ENCODE data around the gene ACD.
A peak's percentile ranks its signal among the peaks of the same experiment; 100 is the strongest.

Gene ACD

GRCh38 chr16:67661101-67661761, 1.2 kb upstream of the ACD start:
- FAIRE-seq: no peak

DNA sequence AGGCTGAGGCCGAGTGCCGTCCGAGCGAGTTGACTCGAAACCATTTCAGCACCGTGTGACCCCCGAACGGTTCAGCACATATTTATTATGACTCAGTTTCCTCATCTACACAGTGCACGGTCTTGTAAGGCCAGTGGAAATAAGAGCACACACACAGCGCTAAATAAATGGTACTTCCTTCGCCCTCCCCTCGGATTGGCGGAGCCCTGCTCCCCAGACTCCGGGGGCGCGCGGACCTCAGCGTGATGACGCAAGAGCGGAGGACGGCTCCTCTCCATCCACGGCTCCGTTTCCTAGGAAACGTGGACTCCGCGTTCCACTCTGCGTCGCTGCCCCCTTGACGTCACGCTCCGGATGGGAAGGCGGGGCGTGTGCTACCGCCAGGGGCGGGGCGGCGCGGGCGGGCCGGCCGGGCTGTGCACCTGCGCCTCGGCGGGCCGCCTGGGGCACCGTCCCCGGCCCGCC, 536 bp upstream of the ACD start, which contains the start of gene PARD6A:
TSS of gene PARD6A (plus strand) at position 397 of the 465 bp plus-strand sequence. CDS start 79 bp downstream, outside the sequence.
- peak; percentile 64 for FAIRE-seq

GRCh38 chr16:67658849-67659674, 998 bp downstream of the ACD start:
- no peak for FAIRE-seq

DNA sequence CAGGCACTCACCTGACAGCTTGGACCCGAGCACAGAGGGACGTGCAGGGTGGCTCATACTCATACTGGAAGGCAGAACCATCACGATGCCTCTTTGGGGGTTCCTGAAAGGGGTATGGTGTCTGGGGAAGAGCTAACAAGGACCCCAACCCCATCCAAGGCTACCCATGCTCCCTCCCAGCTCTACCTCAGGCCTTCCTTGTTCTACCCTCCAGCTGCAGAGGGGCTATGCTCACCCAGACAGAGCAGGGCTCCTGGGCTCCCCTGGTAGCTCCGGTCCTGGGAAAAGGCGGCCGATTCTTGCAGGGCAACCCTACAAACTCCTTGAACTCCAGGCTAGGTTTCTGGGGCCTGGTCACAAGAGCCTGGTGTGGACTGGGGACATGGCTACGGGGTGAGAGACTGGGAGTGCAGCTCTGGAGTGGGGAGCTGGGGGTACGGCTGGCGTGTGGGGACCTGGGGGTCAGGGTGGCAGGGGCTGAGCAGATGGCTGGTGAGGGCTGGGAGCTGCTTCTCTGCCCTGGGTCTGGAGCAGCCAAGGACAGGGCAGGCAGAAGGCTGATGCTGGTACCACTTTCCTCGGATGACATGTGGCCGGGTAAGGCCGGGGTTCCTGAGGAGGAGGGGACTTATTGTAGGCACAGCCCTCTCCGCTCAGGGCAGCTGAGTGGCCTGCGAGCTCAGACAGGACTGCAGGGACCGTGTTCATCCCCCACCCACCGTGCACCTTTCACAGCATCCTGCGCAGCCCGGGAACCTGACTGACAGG, 2.1 kb downstream of the ACD start:
- no peak for FAIRE-seq

- FAIRE-seq: no peak
Observed at GRCh38 chr16:67657017-67657608, 2.9 kb downstream of the ACD start.

DNA sequence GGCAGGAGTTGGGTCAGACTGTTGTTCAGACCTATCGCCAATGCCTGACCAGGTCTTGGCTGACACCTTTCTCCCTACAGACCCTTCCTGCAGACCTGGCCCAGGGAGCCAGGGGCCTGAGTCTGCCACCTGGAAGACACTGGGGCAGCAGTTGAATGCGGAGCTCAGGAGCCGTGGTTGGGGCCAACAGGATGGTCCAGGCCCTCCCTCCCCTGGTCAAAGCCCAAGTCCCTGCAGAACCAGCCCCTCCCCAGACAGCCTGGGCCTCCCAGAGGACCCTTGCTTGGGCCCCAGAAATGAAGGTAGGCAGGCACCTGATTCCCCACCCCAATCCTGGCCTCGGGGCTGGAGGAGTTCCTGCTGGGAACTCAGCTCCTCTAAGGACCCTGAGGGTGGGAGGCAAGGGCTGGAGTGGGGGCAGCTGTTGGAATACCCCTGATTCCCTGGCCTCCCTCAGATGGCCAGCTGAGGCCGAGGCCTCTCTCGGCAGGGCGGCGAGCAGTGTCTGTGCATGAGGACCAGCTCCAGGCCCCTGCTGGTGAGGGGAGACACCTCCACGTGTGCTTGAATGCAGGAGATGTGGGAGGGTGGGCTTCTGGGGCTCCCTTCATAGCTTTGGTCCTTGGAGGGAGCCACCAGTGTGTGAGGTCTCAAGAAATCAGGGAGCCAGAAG, 3.6 kb downstream of the ACD start:
- no peak for FAIRE-seq

DNA sequence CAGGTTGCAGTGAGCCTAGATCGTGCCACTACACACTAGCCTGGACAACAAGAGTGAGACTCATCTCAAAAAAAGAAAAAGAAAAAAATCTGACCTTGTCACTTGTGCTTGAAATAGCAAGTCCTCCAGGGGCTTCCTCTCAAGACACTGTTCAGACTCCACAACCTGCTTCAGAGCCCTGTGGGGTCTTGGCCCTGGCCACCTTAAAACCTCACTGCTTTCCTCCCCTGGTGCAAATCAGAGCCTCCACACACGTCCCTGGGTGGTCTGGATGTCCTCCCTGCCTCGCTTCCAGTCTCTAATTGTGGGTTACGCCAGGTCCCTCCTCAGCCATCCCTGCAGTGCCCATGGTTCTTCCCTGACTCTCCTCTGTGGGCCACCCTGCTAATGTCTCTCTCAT, 4.7 kb downstream of the ACD start:
- no peak for FAIRE-seq

GRCh38 chr16:67654403-67654911, 5.6 kb downstream of the ACD start:
- FAIRE-seq: no peak

- no peak for FAIRE-seq
Observed at GRCh38 chr16:67653789-67654402, 6.2 kb downstream of the ACD start.

- no peak for FAIRE-seq
Observed at GRCh38 chr16:67653128-67653788, 6.8 kb downstream of the ACD start.

DNA sequence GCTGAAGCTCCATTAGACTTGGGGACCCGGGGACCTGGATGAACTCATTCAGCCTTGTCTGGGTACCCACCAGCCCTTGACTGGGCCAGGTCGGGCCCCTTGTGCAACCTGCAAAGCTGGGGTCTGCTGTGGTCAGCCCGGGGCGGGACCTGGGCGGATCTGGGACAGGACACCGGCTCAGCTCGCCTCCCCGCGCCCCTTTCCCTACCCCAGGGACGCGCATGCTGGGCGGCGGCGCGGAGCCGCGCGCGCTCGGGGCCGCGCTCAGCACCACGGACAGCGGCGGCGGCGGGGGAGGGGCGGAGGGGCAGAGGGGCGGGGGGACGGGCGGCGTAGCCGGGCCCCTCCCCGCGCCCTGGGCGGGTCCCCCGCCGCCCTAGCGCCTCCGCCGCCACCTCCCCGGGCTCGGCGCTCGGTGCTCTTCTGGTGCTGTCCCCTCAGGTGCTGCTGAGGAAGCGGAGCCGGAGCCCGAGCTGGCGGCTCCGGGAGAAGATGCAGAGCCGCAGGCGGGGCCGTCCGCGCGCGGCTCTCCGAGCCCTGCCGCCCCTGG, 7.4 kb downstream of the ACD start:
- no peak for FAIRE-seq

DNA sequence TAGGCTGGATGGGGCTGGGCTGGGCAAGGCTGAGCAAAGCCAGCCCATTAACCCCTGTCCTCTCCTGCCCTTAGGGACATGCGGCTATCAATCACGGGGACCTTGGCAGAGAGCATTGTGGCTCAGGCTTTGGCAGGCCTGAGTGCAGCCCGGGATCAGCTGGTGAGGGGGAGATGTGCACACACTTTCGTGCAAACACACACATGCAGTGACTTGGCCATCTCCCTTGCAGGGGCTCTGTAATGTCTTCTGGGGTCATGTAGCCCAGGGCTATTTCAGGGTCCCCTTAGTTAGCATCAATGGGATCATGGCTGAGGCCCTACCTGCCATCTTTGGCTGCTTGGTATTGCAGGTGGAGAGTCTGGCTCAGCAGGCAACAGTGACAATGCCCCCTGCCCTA, 8.2 kb downstream of the ACD start:
- no peak for FAIRE-seq

- no peak for FAIRE-seq
Observed at GRCh38 chr16:67651039-67651438, 9.0 kb downstream of the ACD start.

- no peak for FAIRE-seq
Observed at GRCh38 chr16:67650023-67650422, 10.0 kb downstream of the ACD start.

DNA sequence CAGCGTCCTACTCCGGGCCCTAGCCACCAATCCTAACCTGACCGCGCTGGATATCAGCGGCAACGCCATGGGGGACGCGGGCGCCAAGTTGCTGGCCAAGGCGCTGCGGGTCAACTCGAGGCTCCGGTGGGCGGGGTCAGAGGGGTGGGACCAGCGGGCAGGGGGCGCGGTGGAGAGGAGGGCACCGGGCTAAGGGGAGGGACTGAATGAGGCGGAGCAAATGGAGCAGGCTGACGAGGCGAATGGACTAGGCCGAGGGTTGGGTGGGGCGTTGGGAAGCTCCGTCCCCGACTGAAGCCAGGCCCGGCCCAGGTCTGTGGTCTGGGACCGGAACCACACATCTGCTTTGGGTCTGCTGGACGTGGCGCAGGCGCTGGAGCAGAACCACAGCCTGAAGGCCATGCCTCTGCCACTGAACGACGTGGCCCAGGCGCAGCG, 10.5 kb downstream of the ACD start:
- FAIRE-seq: no peak

- no peak for FAIRE-seq
Observed at GRCh38 chr16:67648764-67649407, 11.2 kb downstream of the ACD start.

- FAIRE-seq: no peak
Observed at GRCh38 chr16:67648088-67648763, 11.8 kb downstream of the ACD start.

GRCh38 chr16:67647681-67648080, 12.4 kb downstream of the ACD start:
- no peak for FAIRE-seq

- no peak for FAIRE-seq
Observed at GRCh38 chr16:67647111-67647651, 12.9 kb downstream of the ACD start.

Measured in endometrium (tissue), 2 donors.